NCI-H1105 treated with DMSO at 0.1 percent for 48 hours (cell line): Measurements from ENCODE around the gene ATP6V0E1.
"Not testable (repeated sequence)": the region's sequence is repeated elsewhere in the genome, so short reads cannot be mapped to it uniquely, and the experiment has no call there.

ENCODE experiments used
- DNase-seq: peaks from one replicate; lab custom pipeline; 2025; lab: John Stamatoyannopoulos, UW

The ATP6V0E1 gene

GRCh38 chr5:173004013-173004412 lies 20.4 kb downstream of the ATP6V0E1 start:
- DNase-seq = no peak

DNA sequence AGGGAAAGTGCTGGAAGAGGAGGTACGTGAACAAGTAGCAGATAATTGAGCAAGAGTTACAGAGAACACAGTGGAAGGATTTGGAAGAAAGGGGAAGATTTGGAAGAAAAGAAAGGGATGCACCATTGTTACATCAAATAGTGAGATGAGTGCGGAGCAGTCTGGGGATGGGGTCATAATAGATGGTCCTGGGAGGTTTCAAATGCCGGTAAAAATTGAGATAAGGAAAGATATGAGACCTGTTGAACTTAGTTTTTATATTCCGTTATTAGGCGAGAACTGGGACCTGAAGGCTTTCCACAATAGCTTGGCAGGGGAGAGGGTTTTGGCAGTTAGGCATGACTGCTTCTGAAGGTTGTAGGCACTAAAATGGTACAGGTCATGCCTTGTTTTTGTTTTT lies 20.9 kb downstream of the ATP6V0E1 start:
- no peak for DNase-seq

GRCh38 chr5:173010021-173010420 lies 26.4 kb downstream of the ATP6V0E1 start:
- DNase-seq = no peak

GRCh38 chr5:173010547-173011464 lies 27.2 kb downstream of the ATP6V0E1 start:
- DNase-seq = no peak

- no peak for DNase-seq
These were observed 28.0 kb downstream of the ATP6V0E1 start for GRCh38 chr5:173011566-173011965.

DNA sequence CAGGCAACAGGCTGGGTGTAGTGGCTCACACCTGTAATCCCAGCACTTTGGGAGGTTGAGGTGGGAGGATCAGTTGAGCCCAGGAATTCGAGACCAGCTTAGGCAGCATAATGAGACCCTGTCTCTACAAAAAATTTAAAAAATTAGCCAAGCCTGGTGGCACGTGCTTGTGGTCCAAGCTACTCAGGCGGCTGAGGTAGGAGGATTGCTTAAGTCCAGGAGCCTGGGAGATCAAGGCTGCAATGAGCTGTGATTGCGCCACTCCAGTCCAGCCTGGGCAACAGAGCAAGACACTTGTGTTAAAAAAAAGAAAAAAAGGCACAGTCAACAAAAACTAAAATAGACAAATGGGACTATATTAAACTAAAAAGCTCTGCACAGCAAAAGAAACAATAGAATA lies 29.3 kb downstream of the ATP6V0E1 start:
- no peak for DNase-seq

DNA sequence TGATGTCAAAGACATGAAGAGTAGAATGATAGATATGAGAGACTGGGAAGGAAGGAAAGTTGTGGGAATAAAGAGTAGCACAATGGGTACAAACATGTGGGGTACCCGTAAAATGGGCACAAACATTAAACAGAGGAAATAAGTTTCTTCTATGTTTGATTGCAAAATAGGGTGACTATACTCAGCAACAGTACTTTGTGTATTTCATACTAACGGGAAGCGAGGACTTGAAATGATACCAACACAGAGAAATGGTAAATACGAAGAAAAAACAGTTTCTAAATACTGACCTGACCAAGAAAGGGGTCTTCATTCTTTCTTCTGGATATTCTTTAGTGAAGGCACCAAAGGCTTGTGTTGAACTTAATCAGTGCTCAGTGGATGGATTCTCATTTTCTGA lies 31.1 kb downstream of the ATP6V0E1 start:
- DNase-seq = no peak

- no peak for DNase-seq
These were observed 31.6 kb downstream of the ATP6V0E1 start for GRCh38 chr5:173015192-173015591.

DNA sequence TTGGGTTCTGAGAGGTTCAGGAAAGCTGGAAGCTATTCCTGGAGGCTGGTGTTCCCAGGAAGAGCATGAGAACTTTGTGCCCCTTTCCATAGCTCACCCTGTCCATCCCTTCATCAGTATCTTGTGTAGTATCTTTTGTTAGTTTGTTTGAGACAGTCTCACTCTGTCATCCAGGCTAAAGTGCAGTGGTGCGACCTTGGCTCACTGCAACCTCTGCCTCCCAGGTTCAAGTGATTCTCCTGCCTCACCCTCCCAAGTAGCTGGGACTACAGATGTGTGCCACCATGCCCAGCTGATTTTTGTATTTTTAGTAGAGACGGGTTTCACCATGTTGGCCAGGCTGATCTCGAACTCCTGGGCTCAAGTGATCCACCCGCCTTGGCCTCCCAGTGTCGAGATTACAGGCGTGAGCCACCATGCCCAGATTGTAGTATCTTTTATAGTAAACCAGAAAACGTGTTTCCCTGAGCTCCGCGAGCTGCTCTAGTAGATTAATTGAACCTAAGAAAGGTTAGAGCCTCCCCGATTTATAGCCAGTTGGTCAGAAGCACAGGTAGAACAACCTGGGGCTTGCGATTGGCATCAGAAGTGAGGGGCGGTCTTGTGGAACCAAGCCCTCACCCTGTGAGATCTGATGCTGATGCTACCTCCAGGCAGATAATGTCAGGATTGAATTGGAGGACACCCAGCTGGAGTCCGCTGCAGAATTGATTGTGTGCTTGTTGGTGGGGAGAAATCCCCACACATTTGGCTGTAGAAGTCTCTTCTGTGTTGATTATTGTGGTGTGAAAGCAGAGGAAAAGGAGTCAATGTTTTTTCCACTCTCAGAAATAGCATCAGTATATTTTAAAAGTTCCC lies 32.3 kb downstream of the ATP6V0E1 start:
- DNase-seq = no peak

DNA sequence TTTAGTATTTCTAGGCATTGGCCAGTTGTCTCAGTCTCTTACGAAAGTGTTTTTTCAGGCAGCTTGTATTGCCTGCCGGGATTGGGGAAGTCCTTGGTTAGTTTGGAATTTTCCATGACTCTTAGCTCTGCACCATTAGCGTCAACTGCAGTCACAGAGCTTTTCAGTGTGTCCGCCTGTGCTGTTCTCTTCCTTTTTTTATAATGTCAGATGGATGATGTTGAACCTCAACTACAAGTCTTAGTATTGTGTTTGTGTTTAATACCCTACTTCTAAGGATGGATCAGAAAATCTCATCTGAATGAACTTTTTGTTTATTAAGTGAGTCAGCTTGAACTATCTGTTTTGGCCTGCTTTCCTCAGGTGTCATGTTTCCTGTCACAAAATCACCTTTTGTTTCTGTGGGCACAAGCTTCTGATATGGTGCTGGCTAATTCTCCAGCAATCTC lies 33.1 kb downstream of the ATP6V0E1 start:
- no peak for DNase-seq

DNA sequence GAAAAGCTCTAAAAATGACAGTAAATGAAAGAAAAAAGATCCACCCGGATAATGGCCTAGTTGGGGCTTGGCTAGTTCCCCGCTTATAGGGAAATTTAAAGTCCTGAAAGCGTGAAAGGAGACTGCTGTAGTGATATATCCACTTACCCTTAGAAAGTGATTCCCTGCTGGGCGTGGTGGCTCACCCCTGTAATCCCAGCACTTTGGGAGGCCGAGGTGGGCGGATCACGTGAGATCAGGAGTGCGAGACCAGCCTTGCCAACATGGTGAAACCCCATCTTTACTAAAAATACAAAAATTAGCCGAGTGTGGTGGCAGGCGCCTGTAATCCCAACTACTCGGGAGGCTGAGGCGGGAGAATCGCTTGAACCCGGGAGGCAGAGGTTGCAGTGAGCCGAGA lies 33.5 kb downstream of the ATP6V0E1 start:
- not testable (repeated sequence) for DNase-seq

DNA sequence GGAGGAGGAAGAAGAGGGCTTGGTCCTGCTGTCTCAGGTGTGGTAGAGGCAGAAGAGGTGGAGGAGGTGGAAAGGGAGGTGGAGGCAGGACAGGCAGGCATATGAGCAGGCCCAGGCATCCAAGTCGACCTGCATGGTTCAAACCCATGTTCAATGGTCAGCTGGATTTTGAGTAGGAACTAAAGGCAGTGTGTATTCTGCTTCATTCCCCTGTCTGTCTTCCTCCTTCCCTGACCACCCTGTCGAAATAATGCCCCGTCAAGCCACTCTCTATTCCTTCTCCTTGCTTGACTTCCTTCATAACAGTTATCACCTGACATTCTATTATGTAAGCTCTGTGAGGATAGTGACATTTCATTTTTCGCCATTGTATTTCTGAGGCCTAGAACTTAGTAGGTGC lies 34.8 kb downstream of the ATP6V0E1 start:
- DNase-seq = no peak

GRCh38 chr5:173020154-173020581 lies 36.6 kb downstream of the ATP6V0E1 start:
- DNase-seq = no peak

GRCh38 chr5:173020643-173021042 lies 37.1 kb downstream of the ATP6V0E1 start:
- no peak for DNase-seq

- no peak for DNase-seq
These were observed 42.1 kb downstream of the ATP6V0E1 start for GRCh38 chr5:173025651-173026050.

DNA sequence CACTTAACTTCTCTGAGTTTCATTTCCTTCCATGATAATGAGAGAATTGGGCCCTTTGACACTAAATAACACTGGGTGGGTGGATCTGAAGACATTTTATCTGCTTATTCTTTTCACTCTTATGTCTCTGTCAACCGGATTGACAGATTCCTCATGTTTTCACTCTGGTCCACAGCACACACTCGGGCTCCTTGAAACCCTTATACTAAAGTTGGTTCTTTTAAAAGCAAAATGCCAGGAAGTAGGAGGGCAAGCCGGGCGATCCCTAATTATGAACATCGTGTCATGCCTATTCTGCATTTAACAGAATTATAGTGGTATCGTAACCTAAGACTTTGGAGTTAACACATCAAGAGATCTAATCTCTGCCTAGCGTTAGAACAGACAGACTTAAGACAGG lies 44.3 kb downstream of the ATP6V0E1 start:
- no peak for DNase-seq

DNA sequence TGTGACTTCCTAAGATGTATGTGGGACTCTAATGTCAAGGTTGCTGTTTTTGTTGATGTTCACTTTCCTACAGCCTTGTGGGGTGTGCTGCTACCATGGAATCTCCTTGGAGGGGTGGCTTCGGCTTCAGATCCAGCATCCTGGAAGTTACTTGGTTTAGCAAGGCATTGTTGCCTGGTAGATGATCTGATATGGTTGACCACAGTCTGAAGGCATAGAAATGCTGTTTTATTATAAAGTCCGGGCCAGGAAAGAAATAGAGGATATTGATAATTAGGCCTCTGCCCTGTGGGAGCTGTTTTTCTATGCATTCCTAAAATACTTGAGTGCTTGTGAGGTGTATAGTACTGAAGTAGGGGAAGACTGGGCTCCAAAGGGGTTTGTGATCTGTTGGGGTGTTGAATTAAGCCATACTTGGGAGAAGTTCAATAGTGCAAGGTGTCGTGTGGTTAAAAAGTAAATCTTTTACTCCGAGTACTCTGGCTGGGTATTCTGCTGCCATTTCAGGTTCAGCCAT lies 45.3 kb downstream of the ATP6V0E1 start:
- no peak for DNase-seq

DNA sequence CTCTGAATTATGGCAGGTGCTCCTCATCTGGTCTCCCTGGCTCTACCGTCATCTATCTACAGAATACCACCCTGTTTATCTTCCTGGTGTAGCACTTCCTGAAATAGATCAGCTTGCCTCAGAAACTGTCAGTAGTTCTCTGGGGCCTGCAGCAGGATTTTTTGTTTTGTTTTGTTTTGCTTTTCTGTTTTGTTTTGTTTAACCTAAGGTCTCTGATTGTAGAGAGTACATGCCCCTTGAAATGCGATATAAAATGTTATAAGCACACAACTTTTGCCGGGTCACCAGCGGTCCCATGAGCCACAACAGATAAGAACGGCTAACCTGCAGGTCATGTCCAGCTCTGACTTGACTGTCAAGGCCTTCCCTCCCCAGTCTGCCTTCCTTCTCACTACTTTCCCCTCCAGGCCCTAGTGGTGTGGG lies 45.9 kb downstream of the ATP6V0E1 start:
- DNase-seq = no peak

- DNase-seq = not testable (repeated sequence)
These were observed 48.5 kb downstream of the ATP6V0E1 start for GRCh38 chr5:173032096-173032495.

DNA sequence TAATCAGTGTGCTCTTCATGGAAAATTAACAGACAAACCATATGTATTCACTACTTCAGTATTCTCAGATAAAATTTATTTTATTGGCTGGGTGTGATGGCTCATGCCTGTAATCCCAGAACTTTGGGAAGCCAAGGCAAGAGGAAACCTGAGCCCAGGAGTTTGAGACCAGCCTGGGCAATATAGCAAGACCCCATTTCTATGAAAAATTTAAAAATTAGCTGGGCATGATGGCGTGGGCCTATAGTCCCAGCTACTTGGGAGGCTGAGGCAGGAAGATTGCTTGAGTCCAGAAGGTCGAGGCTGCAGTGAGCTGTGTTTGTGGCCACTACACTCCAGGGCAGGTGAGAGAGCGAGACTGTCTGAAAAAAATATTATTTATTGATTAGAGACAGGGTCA lies 49.2 kb downstream of the ATP6V0E1 start:
- no peak for DNase-seq

DNA sequence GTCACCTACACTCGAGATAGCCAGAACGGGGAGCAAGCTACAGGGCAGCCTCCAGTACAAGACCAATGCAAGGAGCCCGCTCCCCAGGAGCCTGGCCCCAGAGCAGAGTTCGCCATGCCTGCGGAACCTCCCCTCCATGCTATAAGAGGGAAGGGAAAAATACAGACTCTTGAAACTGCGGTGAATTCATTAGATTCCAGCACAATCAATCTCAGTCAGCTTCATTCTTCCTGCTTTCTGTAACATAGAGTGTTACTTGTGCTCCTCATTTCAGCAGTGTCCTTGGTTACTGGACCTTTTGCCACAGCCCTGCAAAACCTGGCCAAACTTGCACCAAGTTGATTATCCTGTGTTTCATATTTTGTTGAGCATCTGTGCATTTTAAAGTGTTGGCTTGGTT lies 50.4 kb downstream of the ATP6V0E1 start:
- DNase-seq = no peak

DNA sequence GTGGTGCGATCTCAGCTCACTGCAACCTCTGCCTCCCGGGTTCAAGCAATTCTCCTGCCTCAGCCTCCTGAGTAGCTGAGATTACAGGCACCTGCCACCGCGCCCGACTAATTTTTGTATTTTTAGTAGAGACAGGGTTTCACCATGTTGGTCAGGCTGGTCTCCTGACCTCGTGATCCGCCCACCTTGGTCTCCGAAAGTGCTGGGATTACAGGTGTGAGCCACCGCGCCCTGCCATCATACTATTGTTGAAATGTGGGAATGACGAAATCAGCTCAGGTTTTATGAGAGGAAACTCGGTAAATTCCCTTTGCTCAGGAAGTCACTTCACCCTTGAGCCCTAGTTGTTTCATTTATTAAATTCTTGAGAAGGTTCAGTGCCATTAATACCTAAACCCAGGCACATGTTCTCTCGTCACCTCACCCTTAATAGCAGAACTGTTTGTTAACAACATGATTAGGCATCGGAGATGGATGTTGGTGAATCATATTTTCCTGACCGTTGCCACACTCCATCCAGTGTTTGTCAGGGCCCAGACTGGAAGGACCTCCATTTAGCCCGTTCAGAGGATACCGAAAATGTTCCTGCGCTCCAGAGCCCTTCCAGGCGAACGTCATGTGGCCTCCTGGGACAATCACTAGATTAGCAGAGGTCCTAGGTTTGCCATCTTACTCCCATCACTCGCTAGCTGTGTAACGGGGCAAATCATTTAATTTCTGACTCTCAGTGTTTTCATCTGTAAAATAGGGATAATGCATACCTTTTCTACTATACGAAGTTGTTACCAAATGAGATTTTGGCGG lies 52.5 kb downstream of the ATP6V0E1 start:
- DNase-seq = no peak
